HG03575 (cell line): ENCODE data around the gene PRKN.

Source experiments
- ATAC-seq: cut with Tn5 transposase; IDR thresholded peaks from one replicate; pipeline ENCODE4 v1.9.1; 2021; ENCODE audit not compliant: unreplicated experiment, insufficient number of reproducible peaks, low FRiP score; ENCODE audit errors: extremely low read depth

PRKN gene

GRCh38 chr6:162301128-162301527 is 426.4 kb downstream of the PRKN start:
- no peak for ATAC-seq

- no peak for ATAC-seq
Observed at GRCh38 chr6:162294029-162294428, 433.5 kb downstream of the PRKN start.

DNA sequence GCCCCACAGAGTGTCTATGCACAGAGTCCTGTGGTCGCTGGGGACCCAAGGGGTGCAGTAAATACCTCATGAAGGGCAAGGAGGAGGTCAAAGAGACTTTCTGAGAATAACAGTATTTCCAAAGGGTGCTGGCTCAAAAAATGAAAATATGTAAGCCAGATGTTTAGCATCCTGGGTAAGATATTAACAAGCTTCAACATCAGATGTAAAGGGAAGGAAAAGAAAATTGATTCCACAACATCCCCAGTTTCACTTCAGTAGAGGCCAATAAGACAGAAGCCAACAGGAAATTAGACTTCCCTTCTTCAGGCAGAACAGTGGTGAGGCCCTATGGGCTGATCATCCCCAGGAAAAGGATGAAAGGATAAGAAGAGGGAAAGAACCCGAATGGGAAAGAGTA is 434.7 kb downstream of the PRKN start:
- ATAC-seq = no peak

- ATAC-seq = no peak
Observed at GRCh38 chr6:162290846-162291465, 436.6 kb downstream of the PRKN start.

- no peak for ATAC-seq
Observed at GRCh38 chr6:162289972-162290371, 437.6 kb downstream of the PRKN start.

- ATAC-seq = no peak
Observed at GRCh38 chr6:162273986-162274385, 453.6 kb downstream of the PRKN start.

DNA sequence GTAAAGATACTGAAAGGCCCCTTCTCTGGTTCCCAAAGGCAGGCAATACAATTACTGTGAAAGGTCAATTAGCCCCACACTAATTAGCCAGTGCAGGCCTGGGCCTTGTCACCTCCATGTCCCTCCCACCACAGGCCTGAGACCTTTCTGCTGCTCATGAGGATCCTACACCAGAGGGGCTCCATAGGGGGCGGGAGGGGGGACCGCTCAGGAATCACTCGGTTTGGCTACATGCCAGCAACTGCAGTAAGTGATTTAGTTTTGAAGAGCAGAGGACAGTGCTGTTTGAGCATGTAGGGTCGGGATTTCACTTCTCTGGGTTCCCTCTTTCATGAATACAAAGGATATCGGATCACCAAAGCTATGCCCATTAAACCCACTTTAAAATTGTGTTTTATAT is 455.6 kb downstream of the PRKN start:
- no peak for ATAC-seq

GRCh38 chr6:162270966-162271365 is 456.6 kb downstream of the PRKN start:
- no peak for ATAC-seq

- ATAC-seq = no peak
Observed at GRCh38 chr6:162267641-162268040, 459.9 kb downstream of the PRKN start.

GRCh38 chr6:162267126-162267525 is 460.4 kb downstream of the PRKN start:
- no peak for ATAC-seq

- no peak for ATAC-seq
Observed at GRCh38 chr6:162264581-162264980, 463.0 kb downstream of the PRKN start.

DNA sequence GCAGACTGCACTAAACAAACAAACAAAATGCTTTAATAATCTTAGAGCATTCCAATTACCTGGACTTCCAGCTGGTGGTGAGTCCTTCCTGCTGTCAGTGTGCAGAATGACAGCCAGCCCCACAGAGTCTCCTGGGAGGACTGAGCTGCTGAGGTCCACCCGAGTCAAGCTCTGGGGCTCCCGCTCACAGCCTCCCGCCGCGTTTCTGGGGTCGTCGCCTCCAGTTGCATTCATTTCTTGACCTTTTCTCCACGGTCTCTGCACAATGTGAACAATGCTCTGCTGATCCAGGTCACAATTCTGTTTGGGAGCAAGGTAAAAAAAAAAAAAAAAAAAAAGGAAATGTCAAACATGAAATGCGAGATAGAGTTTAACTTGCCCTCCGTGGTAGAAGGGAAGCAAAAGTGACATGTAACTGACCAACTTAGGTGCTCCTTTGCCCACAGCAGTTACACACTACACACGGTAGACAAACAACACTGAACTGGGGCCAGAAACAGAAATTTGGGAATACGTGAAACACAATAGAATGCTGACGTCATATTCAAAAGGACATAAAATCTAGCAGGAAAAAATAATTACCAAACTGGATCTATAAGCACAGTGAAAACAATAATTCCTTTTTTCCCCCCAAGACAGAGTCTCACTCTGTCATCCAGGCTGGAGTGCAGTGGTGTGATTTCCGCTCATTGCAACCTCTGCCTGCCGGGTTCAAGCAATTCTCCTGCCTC is 464.9 kb downstream of the PRKN start:
- ATAC-seq = no peak

- ATAC-seq = no peak
Observed at GRCh38 chr6:162261598-162261997, 466.0 kb downstream of the PRKN start.

DNA sequence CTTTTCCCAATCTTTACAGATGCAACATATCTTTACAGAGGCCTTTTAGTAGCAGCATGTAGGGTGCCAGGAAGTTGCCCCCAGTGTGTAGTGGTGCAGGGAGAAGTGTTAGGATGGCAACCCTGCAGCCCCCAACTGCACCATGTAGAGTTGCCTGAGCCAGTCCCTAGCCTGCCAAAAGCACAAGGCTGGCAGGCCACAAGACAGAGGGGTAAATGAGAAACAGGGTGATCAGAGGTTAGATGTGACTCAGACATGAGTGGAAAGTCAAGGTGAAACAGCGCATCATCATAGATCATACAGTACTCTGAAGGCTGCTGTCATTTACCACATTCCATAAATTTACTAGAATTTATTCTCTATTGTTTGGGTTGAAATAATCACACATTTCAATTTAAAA is 467.5 kb downstream of the PRKN start:
- ATAC-seq = no peak

- no peak for ATAC-seq
Observed at GRCh38 chr6:162258647-162259046, 468.9 kb downstream of the PRKN start.

DNA sequence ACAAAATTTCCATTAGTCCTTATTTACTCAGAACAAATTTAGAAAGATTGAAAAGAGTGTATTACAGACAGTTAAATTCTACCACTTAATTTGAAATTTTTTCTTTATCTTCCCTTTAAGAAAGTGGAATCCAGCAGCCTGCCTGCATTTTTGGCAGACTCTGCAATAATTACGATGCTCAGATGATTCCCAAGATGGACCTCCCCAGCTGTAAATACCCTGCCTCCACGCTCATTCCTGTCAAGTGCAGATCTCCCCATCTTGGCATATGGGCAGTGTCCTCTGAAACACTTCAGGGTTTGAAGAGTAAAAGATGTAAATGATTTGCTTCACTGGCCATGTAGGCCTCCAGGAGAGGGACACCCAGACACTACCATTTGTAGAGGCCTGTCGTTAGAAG is 471.2 kb downstream of the PRKN start:
- no peak for ATAC-seq

DNA sequence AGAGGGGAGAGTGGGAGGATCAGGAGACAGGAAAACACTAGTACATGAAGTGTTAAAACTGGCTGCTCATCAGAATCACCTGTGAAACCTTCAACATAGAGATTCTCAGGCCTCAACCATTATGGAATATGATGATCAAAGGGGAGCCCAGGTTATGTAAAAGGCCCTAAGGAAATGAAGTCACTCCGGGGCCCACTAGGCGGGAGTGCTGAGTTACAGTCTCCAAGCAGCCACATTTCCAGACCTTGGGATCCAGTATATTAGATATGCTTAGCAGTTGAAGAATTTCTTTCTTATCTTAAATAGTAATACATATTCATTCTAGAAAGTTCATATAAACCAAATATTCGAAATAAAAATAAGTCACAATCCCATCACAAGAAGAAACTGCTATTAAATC is 476.3 kb downstream of the PRKN start:
- no peak for ATAC-seq

DNA sequence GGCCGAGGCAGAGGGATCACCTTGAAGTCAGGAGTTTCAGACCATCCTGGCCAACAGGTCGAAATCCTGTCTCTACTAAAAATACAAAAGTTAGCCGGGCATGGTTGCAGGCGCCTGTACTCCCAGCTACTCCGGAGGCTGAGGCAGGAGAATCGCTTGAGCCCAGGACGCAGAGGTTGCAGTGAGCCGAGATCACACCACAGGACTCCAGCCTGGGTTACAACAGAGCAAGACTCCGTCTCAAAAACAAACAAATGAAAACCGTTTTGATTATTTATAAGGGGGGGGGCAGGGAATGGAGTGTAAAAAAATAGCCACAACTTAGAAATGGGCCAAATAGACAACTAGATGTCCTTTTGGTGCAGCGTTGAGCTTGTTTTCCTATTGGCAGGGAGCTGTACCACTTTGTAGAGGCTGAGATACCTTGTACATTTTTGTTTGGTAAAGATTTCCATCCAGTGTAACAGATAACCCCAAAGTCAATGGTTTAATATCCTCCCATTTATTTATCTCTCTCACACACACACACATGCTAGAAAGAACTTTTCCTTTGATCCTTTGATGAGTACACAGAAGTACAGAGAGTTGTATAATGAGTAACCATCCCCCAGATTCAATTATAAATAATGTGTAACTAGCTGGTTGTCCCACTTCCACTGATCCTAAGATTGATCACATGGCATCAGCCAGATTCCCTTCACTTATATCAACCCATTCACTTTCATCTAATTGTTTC is 477.5 kb downstream of the PRKN start:
- ATAC-seq = no peak

DNA sequence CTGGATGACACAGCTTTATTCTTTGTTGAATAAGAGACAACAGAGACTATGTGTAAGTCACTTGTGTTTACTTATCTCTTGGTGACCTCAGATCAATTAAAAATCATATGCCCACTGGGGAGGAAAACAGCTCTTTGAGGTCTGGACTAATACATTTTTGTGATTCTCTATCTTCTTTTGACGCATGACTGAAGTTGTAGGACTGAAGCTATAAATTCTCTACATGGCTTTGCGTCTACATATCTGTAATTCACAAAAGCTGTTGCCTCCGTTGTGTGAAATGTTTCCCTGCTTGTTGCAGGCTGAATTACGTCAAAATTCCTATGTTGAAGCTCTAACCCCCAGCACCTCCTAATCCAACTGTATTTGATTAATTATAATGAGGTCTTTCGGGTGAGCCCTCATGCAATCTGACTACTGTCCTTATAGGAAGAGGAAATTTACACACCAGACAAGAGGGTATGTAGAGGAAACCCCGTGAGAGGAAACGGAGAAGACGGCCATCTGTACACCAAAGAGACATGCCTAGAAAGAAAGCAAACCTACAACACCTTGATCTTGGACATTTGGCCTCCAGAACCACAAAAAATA is 481.6 kb downstream of the PRKN start:
- no peak for ATAC-seq

- ATAC-seq = no peak
Observed at GRCh38 chr6:162244031-162244430, 483.5 kb downstream of the PRKN start.
